Liver (tissue), 9 donors: ENCODE results near the gene EEF2K. TPM values are rescaled to one million over a fixed set of nuclear protein-coding genes. Genes with fewer than 3 reads are reported as not detected.

ENCODE experiments used
- DNase-seq: peaks from one replicate; pipeline ENCODE4 v3.0.0-alpha.2; 2017; ENCODE audit warnings: low spot score
- H3K27ac ChIP-seq, 2 donors: one replicate each; pipeline ENCODE4 v1.7.0; 2013; ENCODE audit warnings: inconsistent platforms in 2 of 2, low read length in 2 of 2, control low read depth in 1 of 2, low read depth in 1 of 2, mild to moderate bottlenecking in 1 of 2
- H3K27me3 ChIP-seq, 4 donors: one replicate each; pipeline versions ENCODE4 v1.6.1 to v1.7.0; 2013; ENCODE audit warnings: low read length in 3 of 4, inconsistent platforms in 1 of 4, mild to moderate bottlenecking in 1 of 4, moderate library complexity in 1 of 4; ENCODE audit not compliant: control insufficient read depth in 4 of 4, insufficient read depth in 4 of 4
- H3K36me3 ChIP-seq, 4 donors: one replicate each; pipeline versions ENCODE4 v1.6.1 to v1.7.0; 2013; ENCODE audit warnings: low read length in 3 of 4, mild to moderate bottlenecking in 3 of 4, low read depth in 1 of 4, moderate library complexity in 1 of 4; ENCODE audit not compliant: control insufficient read depth in 4 of 4, insufficient read depth in 3 of 4
- H3K4me1 ChIP-seq, 4 donors: one replicate each; pipeline versions ENCODE4 v1.6.1 to v1.7.0; 2013; ENCODE audit warnings: low read length in 3 of 4, mild to moderate bottlenecking in 3 of 4, moderate library complexity in 1 of 4; ENCODE audit not compliant: control insufficient read depth in 4 of 4, insufficient read depth in 4 of 4
- H3K4me3 ChIP-seq, 3 donors: one replicate each; pipeline versions ENCODE4 v1.6.1 to v1.7.0; 2013; ENCODE audit warnings: low read length in 3 of 3, control low read depth in 1 of 3, low read depth in 1 of 3, mild to moderate bottlenecking in 1 of 3
- H3K9ac ChIP-seq, 2 donors: one replicate each; pipeline ENCODE4 v1.7.0; 2013; ENCODE audit warnings: low read length in 2 of 2, mild to moderate bottlenecking in 2 of 2, moderate library complexity in 2 of 2, control low read depth in 1 of 2, low read depth in 1 of 2
- H3K9me3 ChIP-seq, 4 donors: one replicate each; pipeline versions ENCODE4 v1.6.1 to v1.7.0; 2013; ENCODE audit warnings: low read length in 3 of 4; ENCODE audit not compliant: control insufficient read depth in 4 of 4
- EGR1 ChIP-seq, 2 donors: IDR thresholded peaks; 2 replicates each; pipeline ENCODE4 v1.6.1; 2016 to 2018; ENCODE audit warnings: antibody characterized with exemption in 2 of 2, low read depth in 2 of 2
- FOXA1 ChIP-seq: IDR thresholded peaks from 2 replicates; pipeline ENCODE4 v1.6.1; 2016; ENCODE audit warnings: antibody characterized with exemption
- FOXA2 ChIP-seq: IDR thresholded peaks from 2 replicates; pipeline ENCODE4 v1.6.1; 2016; ENCODE audit warnings: antibody characterized with exemption
- GABPA ChIP-seq, 2 donors: IDR thresholded peaks in 1 of 2; conservative IDR thresholded peaks in 1 of 2; 2 replicates each; pipeline ENCODE4 v1.6.1; 2016; ENCODE audit warnings: antibody characterized with exemption in 2 of 2, mild to moderate bottlenecking in 1 of 2, moderate library complexity in 1 of 2
- HNF4A ChIP-seq, 2 donors: conservative IDR thresholded peaks; 2 replicates each; pipeline ENCODE4 v1.6.1; 2016; ENCODE audit warnings: antibody characterized with exemption in 2 of 2, mild to moderate bottlenecking in 2 of 2
- HNF4G ChIP-seq: IDR thresholded peaks from 2 replicates; pipeline ENCODE4 v1.6.1; 2016; ENCODE audit warnings: antibody characterized with exemption
- JUND ChIP-seq, 2 donors: IDR thresholded peaks; 2 replicates each; pipeline ENCODE4 v1.6.1; 2016; ENCODE audit warnings: antibody characterized with exemption in 2 of 2
- NR2F2 ChIP-seq: IDR thresholded peaks from 2 replicates; pipeline ENCODE4 v1.6.1; 2016; ENCODE audit warnings: antibody characterized with exemption
- RAD21 ChIP-seq, 2 donors: IDR thresholded peaks; 2 replicates each; pipeline ENCODE4 v1.6.1; 2016; ENCODE audit warnings: antibody characterized with exemption in 2 of 2, mild to moderate bottlenecking in 2 of 2
- RXRA ChIP-seq, 2 donors: IDR thresholded peaks; 2 replicates each; pipeline ENCODE4 v1.6.1; 2017 to 2018; ENCODE audit warnings: antibody characterized with exemption in 2 of 2, mild to moderate bottlenecking in 1 of 2
- SP1 ChIP-seq: IDR thresholded peaks from 2 replicates; pipeline ENCODE4 v1.6.1; 2018; ENCODE audit warnings: antibody characterized with exemption, mild to moderate bottlenecking
- TAF1 ChIP-seq: conservative IDR thresholded peaks from 2 replicates; pipeline ENCODE4 v1.6.1; 2016; ENCODE audit warnings: antibody characterized with exemption, mild to moderate bottlenecking
- YY1 ChIP-seq: IDR thresholded peaks from 2 replicates; pipeline ENCODE4 v1.6.1; 2016; ENCODE audit warnings: antibody characterized with exemption, mild to moderate bottlenecking
- WGBS: extraction: QIAGEN DNeasy Blood & Tissue Kit; methylation state at CpG from one replicate; pipeline ENCODE4 v1.1.7; 2013; 5-methylcytosine and 5-hydroxymethylcytosine counted together
- polyA plus RNA-seq, 2 donors: library from polyadenylated mRNA; stranded (reverse) in 1 of 2; unstranded in 1 of 2; fragments of 200-250 nt in 1 of 2; fragments of >200 nt in 1 of 2; fragmentation: Nextera tagmentation in 1 of 2; extraction: Ambion mirVana in 1 of 2; gene quantifications; one replicate each; pipeline versions ENCODE4 v1.2.1 to v1.2.3, GENCODE V29; 2013 to 2015
- total RNA-seq, 2 donors: library from RNA; depleted of rRNA; stranded (reverse); fragments of >200 nt; gene quantifications; one replicate each; pipeline ENCODE4 v1.2.3, GENCODE V29; 2014
- TF ChIP-seq, protein P1 (sequence below): IDR thresholded peaks from 2 replicates; pipeline ENCODE4 v1.6.1; 2016; ENCODE audit warnings: antibody characterized with exemption
- TF ChIP-seq, protein P2 (sequence below): fragments of 150-350 bp; IDR thresholded peaks from 2 replicates; pipeline ENCODE4 v1.5.1; 2017; ENCODE audit warnings: improper control_type of control experiment, low read depth, low read length; ENCODE audit not compliant: missing input control
- TF ChIP-seq, protein P3 (sequence below): IDR thresholded peaks from 2 replicates; pipeline ENCODE4 v1.6.1; 2016; ENCODE audit warnings: antibody characterized with exemption
- TF ChIP-seq, protein P4 (sequence below): IDR thresholded peaks from 2 replicates; pipeline ENCODE4 v1.6.1; 2016; ENCODE audit warnings: antibody characterized with exemption, mild to moderate bottlenecking
- TF ChIP-seq, protein P5 (sequence below): IDR thresholded peaks from 2 replicates; pipeline ENCODE4 v1.6.1; 2016; ENCODE audit warnings: antibody characterized with exemption
- donor health status: healthy.
- donor health status: healthy.
- donor health status: healthy.
- donor health status: healthy.
- donor health status: healthy.

EEF2K gene
- total and polyA plus RNA-seq, 4 donors, result 3.2 to 14.3 (median 8.0) TPM

DNA sequence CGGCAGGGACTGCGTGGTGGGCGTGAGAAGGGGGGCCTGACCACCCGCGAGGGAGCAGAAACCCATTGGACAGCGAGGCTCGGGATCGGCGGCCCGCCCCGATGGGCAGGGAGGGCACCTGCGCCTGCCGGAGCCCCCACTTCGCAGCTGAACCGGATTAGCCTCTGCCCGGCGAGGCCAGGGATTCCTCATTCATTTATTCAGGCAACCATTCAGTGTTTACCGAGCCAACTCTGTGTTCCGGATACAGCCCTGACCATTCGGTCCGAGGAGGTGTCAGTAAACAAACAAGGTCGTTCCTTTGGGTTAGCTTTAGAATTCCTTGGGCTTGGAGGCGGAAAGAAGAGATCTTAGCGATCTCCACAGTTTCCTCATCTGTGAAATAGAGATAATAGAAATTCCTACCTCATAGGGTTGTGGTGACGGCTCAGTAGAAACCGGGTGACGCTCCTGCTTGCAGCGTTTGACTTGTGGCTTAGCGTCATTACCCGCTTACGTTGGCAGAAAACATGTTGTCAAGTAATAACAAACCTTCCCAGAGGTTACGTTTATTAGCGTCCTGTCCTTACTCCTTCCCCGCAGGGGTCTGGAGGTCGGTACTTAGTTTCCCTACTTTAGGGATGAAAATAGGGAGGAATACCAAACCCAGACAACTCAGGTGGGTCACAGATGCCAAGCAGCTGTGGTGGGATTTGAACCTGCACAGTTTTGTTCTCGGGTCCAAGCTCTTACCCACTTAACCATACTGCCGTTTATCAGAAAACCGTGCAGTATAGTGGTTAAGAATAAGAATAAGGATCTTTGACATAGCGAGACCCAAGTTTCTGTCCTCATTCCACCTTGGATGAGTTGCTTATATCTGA, 92.0 kb downstream of the EEF2K start:
- H3K4me1 ChIP-seq, result peaks cover 2 to 18% (median 11%) of the 10 kb centered on the region in 4 donors
- peak overlapping the region; percentile 57 to 93 (median 91) for H3K4me3 ChIP-seq
- peak overlapping the region; percentile 89 to 93 for H3K9ac ChIP-seq
- H3K27ac ChIP-seq, result peak overlapping the region; percentile 92 to 96
- no peaks in the 10 kb centered on the region for H3K27me3 ChIP-seq
- H3K9me3 ChIP-seq, result no peaks in the 10 kb centered on the region
- peak; percentile 74 for DNase-seq
- no peak for TF ChIP-seq YY1
- TF ChIP-seq TAF1, result no peak
- TF ChIP-seq HNF4A (conservative IDR thresholded peaks at IDR 0.05), result peak; percentile 31 to 60
- no peak for TF ChIP-seq EGR1 (IDR thresholded peaks at IDR 0.05; ENCODE audit: low read depth in 2 of 2)
- TF ChIP-seq NR2F2, result peak; percentile 86
- TF ChIP-seq HNF4G, result no peak
- no peak for TF ChIP-seq FOXA2
- peak; percentile 27 for TF ChIP-seq FOXA1
- TF ChIP-seq, protein P1, sequence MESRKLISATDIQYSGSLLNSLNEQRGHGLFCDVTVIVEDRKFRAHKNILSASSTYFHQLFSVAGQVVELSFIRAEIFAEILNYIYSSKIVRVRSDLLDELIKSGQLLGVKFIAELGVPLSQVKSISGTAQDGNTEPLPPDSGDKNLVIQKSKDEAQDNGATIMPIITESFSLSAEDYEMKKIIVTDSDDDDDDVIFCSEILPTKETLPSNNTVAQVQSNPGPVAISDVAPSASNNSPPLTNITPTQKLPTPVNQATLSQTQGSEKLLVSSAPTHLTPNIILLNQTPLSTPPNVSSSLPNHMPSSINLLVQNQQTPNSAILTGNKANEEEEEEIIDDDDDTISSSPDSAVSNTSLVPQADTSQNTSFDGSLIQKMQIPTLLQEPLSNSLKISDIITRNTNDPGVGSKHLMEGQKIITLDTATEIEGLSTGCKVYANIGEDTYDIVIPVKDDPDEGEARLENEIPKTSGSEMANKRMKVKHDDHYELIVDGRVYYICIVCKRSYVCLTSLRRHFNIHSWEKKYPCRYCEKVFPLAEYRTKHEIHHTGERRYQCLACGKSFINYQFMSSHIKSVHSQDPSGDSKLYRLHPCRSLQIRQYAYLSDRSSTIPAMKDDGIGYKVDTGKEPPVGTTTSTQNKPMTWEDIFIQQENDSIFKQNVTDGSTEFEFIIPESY, result no peak
- peak; percentile 15 for TF ChIP-seq SP1
- TF ChIP-seq, protein P2, sequence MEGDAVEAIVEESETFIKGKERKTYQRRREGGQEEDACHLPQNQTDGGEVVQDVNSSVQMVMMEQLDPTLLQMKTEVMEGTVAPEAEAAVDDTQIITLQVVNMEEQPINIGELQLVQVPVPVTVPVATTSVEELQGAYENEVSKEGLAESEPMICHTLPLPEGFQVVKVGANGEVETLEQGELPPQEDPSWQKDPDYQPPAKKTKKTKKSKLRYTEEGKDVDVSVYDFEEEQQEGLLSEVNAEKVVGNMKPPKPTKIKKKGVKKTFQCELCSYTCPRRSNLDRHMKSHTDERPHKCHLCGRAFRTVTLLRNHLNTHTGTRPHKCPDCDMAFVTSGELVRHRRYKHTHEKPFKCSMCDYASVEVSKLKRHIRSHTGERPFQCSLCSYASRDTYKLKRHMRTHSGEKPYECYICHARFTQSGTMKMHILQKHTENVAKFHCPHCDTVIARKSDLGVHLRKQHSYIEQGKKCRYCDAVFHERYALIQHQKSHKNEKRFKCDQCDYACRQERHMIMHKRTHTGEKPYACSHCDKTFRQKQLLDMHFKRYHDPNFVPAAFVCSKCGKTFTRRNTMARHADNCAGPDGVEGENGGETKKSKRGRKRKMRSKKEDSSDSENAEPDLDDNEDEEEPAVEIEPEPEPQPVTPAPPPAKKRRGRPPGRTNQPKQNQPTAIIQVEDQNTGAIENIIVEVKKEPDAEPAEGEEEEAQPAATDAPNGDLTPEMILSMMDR, result peak; percentile 9
- peak; percentile 56 to 81 for TF ChIP-seq RXRA (IDR thresholded peaks at IDR 0.05)
- TF ChIP-seq, protein P3, sequence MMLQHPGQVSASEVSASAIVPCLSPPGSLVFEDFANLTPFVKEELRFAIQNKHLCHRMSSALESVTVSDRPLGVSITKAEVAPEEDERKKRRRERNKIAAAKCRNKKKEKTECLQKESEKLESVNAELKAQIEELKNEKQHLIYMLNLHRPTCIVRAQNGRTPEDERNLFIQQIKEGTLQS, result peak; percentile 100
- TF ChIP-seq, protein P4, sequence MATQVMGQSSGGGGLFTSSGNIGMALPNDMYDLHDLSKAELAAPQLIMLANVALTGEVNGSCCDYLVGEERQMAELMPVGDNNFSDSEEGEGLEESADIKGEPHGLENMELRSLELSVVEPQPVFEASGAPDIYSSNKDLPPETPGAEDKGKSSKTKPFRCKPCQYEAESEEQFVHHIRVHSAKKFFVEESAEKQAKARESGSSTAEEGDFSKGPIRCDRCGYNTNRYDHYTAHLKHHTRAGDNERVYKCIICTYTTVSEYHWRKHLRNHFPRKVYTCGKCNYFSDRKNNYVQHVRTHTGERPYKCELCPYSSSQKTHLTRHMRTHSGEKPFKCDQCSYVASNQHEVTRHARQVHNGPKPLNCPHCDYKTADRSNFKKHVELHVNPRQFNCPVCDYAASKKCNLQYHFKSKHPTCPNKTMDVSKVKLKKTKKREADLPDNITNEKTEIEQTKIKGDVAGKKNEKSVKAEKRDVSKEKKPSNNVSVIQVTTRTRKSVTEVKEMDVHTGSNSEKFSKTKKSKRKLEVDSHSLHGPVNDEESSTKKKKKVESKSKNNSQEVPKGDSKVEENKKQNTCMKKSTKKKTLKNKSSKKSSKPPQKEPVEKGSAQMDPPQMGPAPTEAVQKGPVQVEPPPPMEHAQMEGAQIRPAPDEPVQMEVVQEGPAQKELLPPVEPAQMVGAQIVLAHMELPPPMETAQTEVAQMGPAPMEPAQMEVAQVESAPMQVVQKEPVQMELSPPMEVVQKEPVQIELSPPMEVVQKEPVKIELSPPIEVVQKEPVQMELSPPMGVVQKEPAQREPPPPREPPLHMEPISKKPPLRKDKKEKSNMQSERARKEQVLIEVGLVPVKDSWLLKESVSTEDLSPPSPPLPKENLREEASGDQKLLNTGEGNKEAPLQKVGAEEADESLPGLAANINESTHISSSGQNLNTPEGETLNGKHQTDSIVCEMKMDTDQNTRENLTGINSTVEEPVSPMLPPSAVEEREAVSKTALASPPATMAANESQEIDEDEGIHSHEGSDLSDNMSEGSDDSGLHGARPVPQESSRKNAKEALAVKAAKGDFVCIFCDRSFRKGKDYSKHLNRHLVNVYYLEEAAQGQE, result peak; percentile 41
- peak; percentile 27 to 29 for TF ChIP-seq JUND (IDR thresholded peaks at IDR 0.05)
- TF ChIP-seq, protein P5, sequence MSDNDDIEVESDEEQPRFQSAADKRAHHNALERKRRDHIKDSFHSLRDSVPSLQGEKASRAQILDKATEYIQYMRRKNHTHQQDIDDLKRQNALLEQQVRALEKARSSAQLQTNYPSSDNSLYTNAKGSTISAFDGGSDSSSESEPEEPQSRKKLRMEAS, result no peak
- peak in 1 of 2 donors; percentile 36 for TF ChIP-seq RAD21 (IDR thresholded peaks at IDR 0.05)
- TF ChIP-seq GABPA (IDR thresholded peaks at IDR 0.05 in 1 of 2, conservative IDR thresholded peaks at IDR 0.05 in 1 of 2), result no peak
- 2% methylated on average over 39 of the region's 39 CpGs for WGBS
- peaks cover 0 to 3% (median 3%) of the 10 kb centered on the region in 4 donors for H3K36me3 ChIP-seq
